Measurements from ENCODE around the gene TAS2R16.

GRCh38 chr7:123034106-123034505, 38.6 kb upstream of the TAS2R16 start:
- no peak for TF ChIP-seq ARNTL (CRISPR knock-in tag; IDR thresholded peaks at IDR 0.05; ENCODE audit: borderline replicate concordance, low read depth)
- TF ChIP-seq, protein P1, sequence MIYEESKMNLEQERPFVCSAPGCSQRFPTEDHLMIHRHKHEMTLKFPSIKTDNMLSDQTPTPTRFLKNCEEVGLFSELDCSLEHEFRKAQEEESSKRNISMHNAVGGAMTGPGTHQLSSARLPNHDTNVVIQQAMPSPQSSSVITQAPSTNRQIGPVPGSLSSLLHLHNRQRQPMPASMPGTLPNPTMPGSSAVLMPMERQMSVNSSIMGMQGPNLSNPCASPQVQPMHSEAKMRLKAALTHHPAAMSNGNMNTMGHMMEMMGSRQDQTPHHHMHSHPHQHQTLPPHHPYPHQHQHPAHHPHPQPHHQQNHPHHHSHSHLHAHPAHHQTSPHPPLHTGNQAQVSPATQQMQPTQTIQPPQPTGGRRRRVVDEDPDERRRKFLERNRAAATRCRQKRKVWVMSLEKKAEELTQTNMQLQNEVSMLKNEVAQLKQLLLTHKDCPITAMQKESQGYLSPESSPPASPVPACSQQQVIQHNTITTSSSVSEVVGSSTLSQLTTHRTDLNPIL (CRISPR knock-in tag; IDR thresholded peaks at IDR 0.05; ENCODE audit: low read depth), result no peak
- TF ChIP-seq, protein P2, sequence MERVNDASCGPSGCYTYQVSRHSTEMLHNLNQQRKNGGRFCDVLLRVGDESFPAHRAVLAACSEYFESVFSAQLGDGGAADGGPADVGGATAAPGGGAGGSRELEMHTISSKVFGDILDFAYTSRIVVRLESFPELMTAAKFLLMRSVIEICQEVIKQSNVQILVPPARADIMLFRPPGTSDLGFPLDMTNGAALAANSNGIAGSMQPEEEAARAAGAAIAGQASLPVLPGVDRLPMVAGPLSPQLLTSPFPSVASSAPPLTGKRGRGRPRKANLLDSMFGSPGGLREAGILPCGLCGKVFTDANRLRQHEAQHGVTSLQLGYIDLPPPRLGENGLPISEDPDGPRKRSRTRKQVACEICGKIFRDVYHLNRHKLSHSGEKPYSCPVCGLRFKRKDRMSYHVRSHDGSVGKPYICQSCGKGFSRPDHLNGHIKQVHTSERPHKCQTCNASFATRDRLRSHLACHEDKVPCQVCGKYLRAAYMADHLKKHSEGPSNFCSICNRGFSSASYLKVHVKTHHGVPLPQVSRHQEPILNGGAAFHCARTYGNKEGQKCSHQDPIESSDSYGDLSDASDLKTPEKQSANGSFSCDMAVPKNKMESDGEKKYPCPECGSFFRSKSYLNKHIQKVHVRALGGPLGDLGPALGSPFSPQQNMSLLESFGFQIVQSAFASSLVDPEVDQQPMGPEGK (CRISPR knock-in tag; IDR thresholded peaks at IDR 0.05; ENCODE audit: borderline replicate concordance), result no peak
- TF ChIP-seq, protein P3, sequence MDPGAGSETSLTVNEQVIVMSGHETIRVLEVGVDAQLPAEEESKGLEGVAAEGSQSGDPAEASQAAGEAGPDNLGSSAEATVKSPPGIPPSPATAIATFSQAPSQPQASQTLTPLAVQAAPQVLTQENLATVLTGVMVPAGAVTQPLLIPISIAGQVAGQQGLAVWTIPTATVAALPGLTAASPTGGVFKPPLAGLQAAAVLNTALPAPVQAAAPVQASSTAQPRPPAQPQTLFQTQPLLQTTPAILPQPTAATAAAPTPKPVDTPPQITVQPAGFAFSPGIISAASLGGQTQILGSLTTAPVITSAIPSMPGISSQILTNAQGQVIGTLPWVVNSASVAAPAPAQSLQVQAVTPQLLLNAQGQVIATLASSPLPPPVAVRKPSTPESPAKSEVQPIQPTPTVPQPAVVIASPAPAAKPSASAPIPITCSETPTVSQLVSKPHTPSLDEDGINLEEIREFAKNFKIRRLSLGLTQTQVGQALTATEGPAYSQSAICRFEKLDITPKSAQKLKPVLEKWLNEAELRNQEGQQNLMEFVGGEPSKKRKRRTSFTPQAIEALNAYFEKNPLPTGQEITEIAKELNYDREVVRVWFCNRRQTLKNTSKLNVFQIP (CRISPR knock-in tag; IDR thresholded peaks at IDR 0.05; ENCODE audit: borderline replicate concordance, low read depth), result no peak
- TF ChIP-seq ISL1 (CRISPR knock-in tag; IDR thresholded peaks at IDR 0.05), result no peak
- TF ChIP-seq TOX (CRISPR knock-in tag; IDR thresholded peaks at IDR 0.05; ENCODE audit: borderline replicate concordance), result no peak
- TF ChIP-seq ZFP3 (CRISPR knock-in tag; IDR thresholded peaks at IDR 0.05), result no peak
- no peak for TF ChIP-seq ZC3H10 (CRISPR knock-in tag; IDR thresholded peaks at IDR 0.05)
- TF ChIP-seq OSR1 (CRISPR knock-in tag; IDR thresholded peaks at IDR 0.05), result no peak
- no peak for TF ChIP-seq ZNF8 (CRISPR knock-in tag; IDR thresholded peaks at IDR 0.05)
- no peak for TF ChIP-seq PPARA (CRISPR knock-in tag; IDR thresholded peaks at IDR 0.05; ENCODE audit: borderline replicate concordance)
- no peak for TF ChIP-seq RARB (CRISPR knock-in tag; IDR thresholded peaks at IDR 0.05)
- no peak for TF ChIP-seq CSDC2 (CRISPR knock-in tag; IDR thresholded peaks at IDR 0.05)
- TF ChIP-seq ESRRG (CRISPR knock-in tag; IDR thresholded peaks at IDR 0.05), result no peak
